CD14-positive monocyte (primary cell): Measurements from ENCODE around the gene SIGLEC12. TPM values are rescaled to one million over a fixed set of nuclear protein-coding genes. Genes with fewer than 3 reads are reported as not detected.

Experiments
- DNase-seq, 3 donors: peaks; one replicate each; pipeline ENCODE4 v3.0.0-alpha.2; 2011 to 2022
- H2AFZ ChIP-seq: 2 replicates; pipeline ENCODE4 v1.6.0; 2012; ENCODE audit warnings: mild to moderate bottlenecking, low read depth, low read length, inconsistent platforms; ENCODE audit not compliant: insufficient read depth, poor library complexity, severe bottlenecking
- H3K27ac ChIP-seq, 2 donors: 1 replicate in 1 of 2; 2 replicates in 1 of 2; pipeline ENCODE4 v1.5.1; 2012 to 2013; ENCODE audit warnings: low read length in 2 of 2, control low read depth in 1 of 2, inconsistent platforms in 1 of 2, low read depth in 1 of 2, mild to moderate bottlenecking in 1 of 2
- H3K27me3 ChIP-seq, 2 donors: one replicate each; pipeline versions ENCODE4 v1.6.0 to v1.6.1; 2011 to 2013; ENCODE audit warnings: low read length in 2 of 2; ENCODE audit not compliant: control insufficient read depth in 2 of 2, insufficient read depth in 2 of 2
- H3K36me3 ChIP-seq, 2 donors: replicated peaks in 1 of 2; 1 replicate in 1 of 2; 2 replicates in 1 of 2; pipeline versions ENCODE4 v1.5.1 to v1.6.1; 2012 to 2013; ENCODE audit warnings: low read length in 2 of 2, control low read depth in 1 of 2, inconsistent platforms in 1 of 2, mild to moderate bottlenecking in 1 of 2; ENCODE audit not compliant: insufficient read depth in 2 of 2, control insufficient read depth in 1 of 2
- H3K4me1 ChIP-seq, 2 donors: 1 replicate in 1 of 2; 2 replicates in 1 of 2; pipeline versions ENCODE4 v1.5.1 to v1.6.1; 2012 to 2013; ENCODE audit warnings: low read length in 2 of 2, control low read depth in 1 of 2, inconsistent platforms in 1 of 2, mild to moderate bottlenecking in 1 of 2, moderate library complexity in 1 of 2; ENCODE audit not compliant: insufficient read depth in 2 of 2, control insufficient read depth in 1 of 2
- H3K4me2 ChIP-seq: replicated peaks from 2 replicates; pipeline ENCODE3; 2012; ENCODE audit warnings: low read length, moderate library complexity, mild to moderate bottlenecking; ENCODE audit not compliant: poor library complexity, severe bottlenecking; ENCODE audit errors: extremely low read depth
- H3K4me3 ChIP-seq, 3 experiments: fragments of 200-600 bp in 1 of 3; sonication (generic) in 1 of 3; replicated peaks in 1 of 3; 1 replicate in 2 of 3; 2 replicates in 1 of 3; pipeline ENCODE4 v1.5.1; 2011 to 2013; ENCODE audit warnings: low read length in 3 of 3, mild to moderate bottlenecking in 3 of 3, control low read depth in 2 of 3, low read depth in 2 of 3, inconsistent platforms in 1 of 3, moderate library complexity in 1 of 3
- H3K79me2 ChIP-seq: 2 replicates; pipeline ENCODE4 v1.6.0; 2012; ENCODE audit warnings: mild to moderate bottlenecking, control low read depth, inconsistent platforms, low read length, moderate library complexity; ENCODE audit not compliant: insufficient read depth
- H3K9ac ChIP-seq: 2 replicates; pipeline ENCODE4 v1.6.0; 2017; ENCODE audit warnings: low read length, mild to moderate bottlenecking; ENCODE audit not compliant: insufficient read depth, poor library complexity, severe bottlenecking
- H3K9me3 ChIP-seq, 2 donors: replicated peaks in 1 of 2; 1 replicate in 1 of 2; 2 replicates in 1 of 2; pipeline versions ENCODE4 v1.5.1 to v1.6.1; 2012 to 2013; ENCODE audit warnings: low read length in 2 of 2, control low read depth in 1 of 2; ENCODE audit not compliant: control insufficient read depth in 1 of 2, insufficient read depth in 1 of 2
- H4K20me1 ChIP-seq: 2 replicates; pipeline ENCODE4 v1.6.0; 2012; ENCODE audit warnings: mild to moderate bottlenecking, low read length, control low read depth, moderate library complexity; ENCODE audit not compliant: insufficient read depth
- H3K27ac Mint-ChIP-seq, 7 donors: one replicate each; pipeline ENCODE4 v1.8.0; 2020; ENCODE audit warnings: mild to moderate bottlenecking in 7 of 7, mixed read lengths in 7 of 7, moderate library complexity in 6 of 7, inconsistent platforms in 2 of 7
- H3K27me3 Mint-ChIP-seq, 3 donors: one replicate each; pipeline ENCODE4 v1.8.0; 2021 to 2022; ENCODE audit warnings: low read depth in 3 of 3, mild to moderate bottlenecking in 3 of 3, mixed read lengths in 3 of 3, moderate library complexity in 3 of 3, inconsistent platforms in 1 of 3
- H3K36me3 Mint-ChIP-seq, 2 donors: one replicate each; pipeline ENCODE4 v1.8.0; 2020; ENCODE audit warnings: mixed read lengths in 2 of 2, inconsistent platforms in 1 of 2, mild to moderate bottlenecking in 1 of 2
- H3K4me1 Mint-ChIP-seq: one replicate; pipeline ENCODE4 v1.8.0; 2020; ENCODE audit warnings: mild to moderate bottlenecking, mixed read lengths
- H3K4me3 Mint-ChIP-seq, 2 donors: one replicate each; pipeline ENCODE4 v1.8.0; 2020; ENCODE audit warnings: mild to moderate bottlenecking in 2 of 2, mixed read lengths in 2 of 2, moderate library complexity in 1 of 2
- H3K9me3 Mint-ChIP-seq, 7 donors: one replicate each; pipeline ENCODE4 v1.8.0; 2020 to 2022; ENCODE audit warnings: mixed read lengths in 7 of 7, mild to moderate bottlenecking in 6 of 7, moderate library complexity in 6 of 7, inconsistent platforms in 2 of 7
- CTCF ChIP-seq: fragments of 200-600 bp; IDR thresholded peaks from one replicate; pipeline ENCODE4 v1.8.0; 2022; ENCODE audit warnings: antibody characterized with exemption, mild to moderate bottlenecking
- WGBS: methylation state at CpG from one replicate; pipeline ENCODE4 v1.1.5; 2013; ENCODE audit warnings: missing lambda C conversion rate; ENCODE audit not compliant: insufficient coverage; 5-methylcytosine and 5-hydroxymethylcytosine counted together
- intact Hi-C, 2 donors: fragments of 100-400 bp; cut with micrococcal nuclease; formaldehyde crosslinking; loops; one replicate each; pipeline versions ENCODE4 v1.15.0 to v1.15.1; 2023
- polyA plus RNA-seq, 3 donors: library from polyadenylated mRNA; depleted of rRNA in 1 of 3; unstranded in 2 of 3; stranded (reverse) in 1 of 3; fragments of 300-500 nt in 2 of 3; fragments of >200 nt in 1 of 3; fragmentation: Illumina TruSeq in 2 of 3; gene quantifications; 1 replicate in 2 of 3; 2 replicates in 1 of 3; pipeline ENCODE4 v1.2.3, GENCODE V29; 2012 to 2021
- small RNA-seq: library from RNA; depleted of rRNA; stranded (forward); fragments of <200 nt; gene quantifications from one replicate; pipeline ENCODE3, GENCODE V24; 2012; ENCODE audit warnings: low read depth; ENCODE audit not compliant: insufficient read length

The SIGLEC12 gene
- polyA plus RNA-seq, 3 donors: 0.24 to 1.8 (median 1.3) TPM

GRCh38 chr19:51441410-51442390 lies 59.9 kb downstream of the SIGLEC12 start:
- no peak overlapping the region for H2AFZ ChIP-seq
- H3K4me1 ChIP-seq: peaks cover 16 to 26% of the 10 kb centered on the region in 2 donors
- no peak overlapping the region for H3K27ac ChIP-seq
- 27% methylated on average over 10 of the region's 31 CpGs for WGBS
- no peaks in the 10 kb centered on the region for H4K20me1 ChIP-seq
- H3K9me3 ChIP-seq: peaks cover 0 to 4% of the 10 kb centered on the region in 2 donors
- H3K9ac ChIP-seq: no peak overlapping the region
- Mint-ChIP-seq H3K36me3 (peaks cover 0 to 2% of the 10 kb centered on the region in 2 donors), H3K27ac (peak overlapping the region in 4 of 7 donors; percentile 28 to 82 (median 60)), H3K27me3 (peaks cover 34 to 44% (median 35%) of the 10 kb centered on the region in 3 donors), H3K4me3 (peak overlapping the region; percentile 20 to 87), H3K4me1 (peaks cover 22% of the 10 kb centered on the region), H3K9me3 (peaks cover 0 to 7% (median 5%) of the 10 kb centered on the region in 7 donors)
- intact Hi-C loops: no loop called here
- TF ChIP-seq CTCF: no peak
- no peaks in the 10 kb centered on the region for H3K79me2 ChIP-seq
- H3K36me3 ChIP-seq: no peaks in the 10 kb centered on the region
- peak; percentile 51 to 88 (median 54) for DNase-seq
- H3K27me3 ChIP-seq: peaks cover 20 to 36% of the 10 kb centered on the region in 2 donors
- H3K4me3 ChIP-seq: peak overlapping the region in 1 of 3 experiments; percentile 41
- H3K4me2 ChIP-seq: peak overlapping the region; percentile 21

Small RNAs within 50 kb of the gene (small RNA-seq; reads per million reads assigned to genes)
- gene AC020914.3 (not detected), gene AC020914.5 (not detected)

Other genes starting within 250 kb of the SIGLEC12 start
- under 1 TPM in 1 of 3 donors, not detected in 2; 0.05 TPM for gene IGLON5, start 190.2 kb downstream of the SIGLEC12 start, polyA plus RNA-seq
- 1 to 10 TPM in 1 of 3 donors, under 1 TPM in 2; 0.62 to 2.3 (median 0.73) TPM for gene VSIG10L, start 159.7 kb downstream of the SIGLEC12 start, polyA plus RNA-seq
- gene ETFB, start 135.4 kb downstream of the SIGLEC12 start, polyA plus RNA-seq: 10 to 100 TPM; 51.0 to 72.1 (median 63.0) TPM
- under 1 TPM in 1 of 3 donors, not detected in 2; 0.08 TPM for gene CLDND2, start 132.8 kb downstream of the SIGLEC12 start, polyA plus RNA-seq
- 10 to 100 TPM; 11.1 to 19.9 (median 16.4) TPM for gene NKG7, start 129.1 kb downstream of the SIGLEC12 start, polyA plus RNA-seq
- gene LIM2, start 113.8 kb downstream of the SIGLEC12 start, polyA plus RNA-seq: not detected
- not detected for gene C19orf84, start 111.2 kb downstream of the SIGLEC12 start, polyA plus RNA-seq
- gene SIGLEC10, start 84.2 kb downstream of the SIGLEC12 start, polyA plus RNA-seq: 100 to 1,000 TPM in 1 of 3 donors, 10 to 100 TPM in 2; 16.6 to 114 (median 64.9) TPM
- gene SIGLEC8, start 43.3 kb downstream of the SIGLEC12 start, polyA plus RNA-seq: not detected
- not detected for gene CEACAM18, start 23.3 kb downstream of the SIGLEC12 start, polyA plus RNA-seq
- gene SIGLEC6, start 29.9 kb upstream of the SIGLEC12 start, polyA plus RNA-seq: under 1 TPM in 1 of 3 donors, not detected in 2; 0.04 TPM
- 1 to 10 TPM in 1 of 3 donors, under 1 TPM in 2; 0.39 to 2.4 (median 0.82) TPM for gene ZNF175, start 69.5 kb upstream of the SIGLEC12 start, polyA plus RNA-seq
- gene SIGLEC5, start 128.6 kb upstream of the SIGLEC12 start, polyA plus RNA-seq: 10 to 100 TPM in 2 of 3 donors, not detected in 1; 10.2 to 12.6 TPM
- gene SIGLEC14, start 145.0 kb upstream of the SIGLEC12 start, polyA plus RNA-seq: 100 to 1,000 TPM in 1 of 3 donors, 10 to 100 TPM in 2; 63.5 to 129 (median 95.0) TPM
- gene SPACA6, start 191.5 kb upstream of the SIGLEC12 start, polyA plus RNA-seq: 1 to 10 TPM in 2 of 3 donors, under 1 TPM in 1; 0.99 to 5.1 (median 2.4) TPM
- 1 to 10 TPM in 1 of 3 donors, under 1 TPM in 1, not detected in 1; 0.24 to 1.6 TPM for gene HAS1, start 222.2 kb upstream of the SIGLEC12 start, polyA plus RNA-seq